ENCODE data around the gene ATP1B1.

ATP1B1 gene

GRCh38 chr1:169106095-169106920 lies at the start of gene ATP1B1:
TSS of gene ATP1B1 (plus strand) at chr1:169106690. CDS start at chr1:169106830, 140 bp downstream.
- DNase-seq: peak; percentile 96

- DNase-seq: no peak
Observed at GRCh38 chr1:169059421-169059820, 47.1 kb upstream of the ATP1B1 start.

GRCh38 chr1:169060043-169060722 lies 46.3 kb upstream of the ATP1B1 start:
- no peak for DNase-seq

- DNase-seq: no peak
Observed at GRCh38 chr1:169060919-169061639, 45.4 kb upstream of the ATP1B1 start.

GRCh38 chr1:169062152-169062551 lies 44.3 kb upstream of the ATP1B1 start:
- DNase-seq: no peak

- no peak for DNase-seq
Observed at GRCh38 chr1:169064103-169064502, 42.4 kb upstream of the ATP1B1 start.

- DNase-seq: no peak
Observed at GRCh38 chr1:169070547-169070946, 35.9 kb upstream of the ATP1B1 start.

- DNase-seq: no peak
Observed at GRCh38 chr1:169070958-169071357, 35.5 kb upstream of the ATP1B1 start.

GRCh38 chr1:169072945-169073725 lies 33.4 kb upstream of the ATP1B1 start:
- peak; percentile 71 for DNase-seq

- peak; percentile 70 for DNase-seq
Observed at GRCh38 chr1:169078163-169078883, 28.2 kb upstream of the ATP1B1 start.

- no peak for DNase-seq
Observed at GRCh38 chr1:169081503-169082123, 24.9 kb upstream of the ATP1B1 start.

- DNase-seq: no peak
Observed at GRCh38 chr1:169085911-169086310, 20.6 kb upstream of the ATP1B1 start.

GRCh38 chr1:169086603-169087455 lies 19.7 kb upstream of the ATP1B1 start:
- DNase-seq: peak; percentile 16

- DNase-seq: no peak
Observed at GRCh38 chr1:169087876-169088275, 18.6 kb upstream of the ATP1B1 start.

- DNase-seq: no peak
Observed at GRCh38 chr1:169089776-169090175, 16.7 kb upstream of the ATP1B1 start.

- DNase-seq: no peak
Observed at GRCh38 chr1:169090308-169090899, 16.1 kb upstream of the ATP1B1 start.

GRCh38 chr1:169090900-169091311 lies 15.6 kb upstream of the ATP1B1 start:
- DNase-seq: no peak

- no peak for DNase-seq
Observed at GRCh38 chr1:169091480-169091941, 15.0 kb upstream of the ATP1B1 start.

GRCh38 chr1:169092399-169092798 lies 14.1 kb upstream of the ATP1B1 start:
- DNase-seq: no peak
